BJ (cell line): ENCODE data around the gene RAB3IL1. TPM values are rescaled to one million over a fixed set of nuclear protein-coding genes. Genes with fewer than 3 reads are reported as not detected.

Source experiments
- CTCF ChIA-PET: fragments of 350-600 bp; formaldehyde crosslinking; extraction: SDS; loops from one replicate; lab custom pipeline; 2021; ENCODE audit warnings: antibody characterized with exemption, inconsistent platforms; lab: Yijun Ruan, JAX
- POLR2A ChIA-PET: fragments of 300-600 bp; sonication (Branson Sonifier 250); formaldehyde crosslinking; extraction: SDS; loops from one replicate; lab custom pipeline; 2021; ENCODE audit warnings: antibody characterized with exemption; lab: Charles Lee
- DNase-seq: peaks from one replicate; pipeline ENCODE4 v3.0.0-alpha.2; 2011; ENCODE audit warnings: low read depth
- H3K27me3 ChIP-seq: 2 replicates; pipeline ENCODE4 v1.6.0; 2011; ENCODE audit warnings: low read length; ENCODE audit not compliant: control insufficient read depth, insufficient read depth
- H3K36me3 ChIP-seq: 2 replicates; pipeline ENCODE4 v1.5.1; 2011; ENCODE audit warnings: low read length; ENCODE audit not compliant: control insufficient read depth, insufficient read depth
- H3K4me3 ChIP-seq: 2 replicates; pipeline ENCODE4 v1.5.1; 2011; ENCODE audit warnings: low read depth, mild to moderate bottlenecking, control low read depth, low read length
- CTCF ChIP-seq: IDR thresholded peaks from 2 replicates; pipeline ENCODE4 v1.5.1; 2011; ENCODE audit warnings: low read depth, mild to moderate bottlenecking, control low read depth, inconsistent platforms, low read length, moderate library complexity; ENCODE audit not compliant: insufficient read depth
- polyA plus RNA-seq: library from polyadenylated mRNA; depleted of rRNA; stranded (reverse); fragments of >200 nt; gene quantifications from 2 replicates; pipeline ENCODE4 v1.2.3, GENCODE V29; 2011

Gene RAB3IL1
- polyA plus RNA-seq, 1 experiment = 15.1 TPM

DNA sequence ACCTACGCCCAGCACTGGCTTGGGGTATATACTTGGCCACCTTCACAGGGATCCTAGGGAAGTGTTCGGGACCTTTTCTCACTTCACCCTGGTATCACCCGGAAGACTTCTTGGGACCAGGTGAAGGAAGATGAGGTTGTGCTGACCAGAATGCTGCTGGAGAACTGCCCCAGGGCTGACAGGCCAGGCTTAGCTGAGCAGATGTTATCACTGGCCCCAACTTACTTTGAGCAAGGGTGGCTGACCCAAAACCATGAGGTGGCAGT is 45.6 kb upstream of the RAB3IL1 start:
- no peak for TF ChIP-seq CTCF
- H3K27me3 ChIP-seq = no peaks in the 10 kb centered on the region
- H3K4me3 ChIP-seq = no peak overlapping the region
- ChIA-PET CTCF (interaction anchor here (0.9 to 4.5 kb wide), 5 partner anchors 15 to 145 kb away, joined by 3 to 30 read pairs (median 5); no protein-coding TSS in a partner anchor), POLR2A (no interaction called here)
- DNase-seq = no peak
- peaks cover 19% of the 10 kb centered on the region for H3K36me3 ChIP-seq

DNA sequence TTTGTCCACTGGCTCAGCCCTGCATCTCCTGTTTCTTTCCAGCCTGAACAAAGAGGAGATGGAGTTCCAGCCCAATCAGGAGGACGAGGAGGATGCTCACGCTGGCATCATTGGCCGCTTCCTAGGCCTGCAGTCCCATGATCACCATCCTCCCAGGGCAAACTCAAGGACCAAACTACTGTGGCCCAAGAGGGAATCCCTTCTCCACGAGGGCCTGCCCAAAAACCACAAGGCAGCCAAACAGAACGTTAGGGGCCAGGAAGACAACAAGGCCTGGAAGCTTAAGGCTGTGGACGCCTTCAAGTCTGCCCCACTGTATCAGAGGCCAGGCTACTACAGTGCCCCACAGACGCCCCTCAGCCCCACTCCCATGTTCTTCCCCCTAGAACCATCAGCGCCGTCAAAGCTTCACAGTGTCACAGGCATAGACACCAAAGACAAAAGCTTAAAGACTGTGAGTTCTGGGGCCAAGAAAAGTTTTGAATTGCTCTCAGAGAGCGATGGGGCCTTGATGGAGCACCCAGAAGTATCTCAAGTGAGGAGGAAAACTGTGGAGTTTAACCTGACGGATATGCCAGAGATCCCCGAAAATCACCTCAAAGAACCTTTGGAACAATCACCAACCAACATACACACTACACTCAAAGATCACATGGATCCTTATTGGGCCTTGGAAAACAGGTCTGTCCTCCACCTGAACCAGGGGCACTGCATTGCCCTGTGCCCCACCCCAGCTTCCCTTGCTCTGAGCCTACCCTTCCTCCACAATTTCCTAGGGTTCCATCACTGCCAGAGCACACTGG is 45.0 kb upstream of the RAB3IL1 start:
- no peak for TF ChIP-seq CTCF
- Histone ChIP-seq H3K36me3 (peaks cover 19% of the 10 kb centered on the region), H3K27me3 (no peaks in the 10 kb centered on the region), H3K4me3 (no peak overlapping the region)
- ChIA-PET POLR2A (interaction anchor here (0.6 to 1.1 kb wide), 2 partner anchors 119 to 156 kb away, joined by 3 read pairs; no protein-coding TSS in a partner anchor), CTCF (interaction anchor here (0.9 to 4.5 kb wide), 4 partner anchors 15 to 122 kb away, joined by 3 to 30 read pairs (median 13); no protein-coding TSS in a partner anchor)
- no peak for DNase-seq

GRCh38 chr11:61961570-61962212 is 44.3 kb upstream of the RAB3IL1 start:
- TF ChIP-seq CTCF = no peak
- POLR2A ChIA-PET = interaction anchor here (0.6 to 1.1 kb wide), 2 partner anchors 120 to 155 kb away, joined by 3 read pairs; no protein-coding TSS in a partner anchor
- Histone ChIP-seq H3K36me3 (peaks cover 23% of the 10 kb centered on the region), H3K27me3 (no peaks in the 10 kb centered on the region), H3K4me3 (no peak overlapping the region)
- DNase-seq = no peak
- CTCF ChIA-PET = interaction anchor here (1.0 to 4.5 kb wide), 5 partner anchors 14 to 146 kb away, joined by 3 to 30 read pairs (median 6); no protein-coding TSS in a partner anchor

DNA sequence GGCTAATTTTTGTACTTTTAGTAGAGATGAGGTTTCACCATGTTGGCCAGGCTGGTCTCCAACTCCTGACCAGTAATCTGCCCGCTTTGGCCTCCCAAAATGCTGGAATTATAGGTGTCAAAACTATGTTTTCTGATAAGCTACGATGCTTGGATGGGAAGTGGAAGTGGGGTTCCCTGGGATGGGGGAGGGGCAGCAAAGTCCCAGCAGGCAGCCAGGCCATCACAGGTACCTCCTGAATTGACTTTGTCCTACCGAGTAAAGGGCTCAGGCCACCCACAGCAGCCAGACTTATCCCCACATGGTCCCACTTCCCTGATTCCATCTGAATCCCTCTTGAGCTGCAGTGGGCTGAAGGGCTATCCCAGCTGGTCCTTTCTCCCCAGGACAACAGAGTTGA is 43.2 kb upstream of the RAB3IL1 start:
- ChIA-PET POLR2A (no interaction called here), CTCF (interaction anchor here (1.4 to 4.5 kb wide), 2 partner anchors 62 to 147 kb away, joined by 6 to 21 read pairs; no protein-coding TSS in a partner anchor)
- no peaks in the 10 kb centered on the region for H3K27me3 ChIP-seq
- no peak overlapping the region for H3K4me3 ChIP-seq
- H3K36me3 ChIP-seq = peaks cover 22% of the 10 kb centered on the region
- TF ChIP-seq CTCF = no peak
- no peak for DNase-seq

DNA sequence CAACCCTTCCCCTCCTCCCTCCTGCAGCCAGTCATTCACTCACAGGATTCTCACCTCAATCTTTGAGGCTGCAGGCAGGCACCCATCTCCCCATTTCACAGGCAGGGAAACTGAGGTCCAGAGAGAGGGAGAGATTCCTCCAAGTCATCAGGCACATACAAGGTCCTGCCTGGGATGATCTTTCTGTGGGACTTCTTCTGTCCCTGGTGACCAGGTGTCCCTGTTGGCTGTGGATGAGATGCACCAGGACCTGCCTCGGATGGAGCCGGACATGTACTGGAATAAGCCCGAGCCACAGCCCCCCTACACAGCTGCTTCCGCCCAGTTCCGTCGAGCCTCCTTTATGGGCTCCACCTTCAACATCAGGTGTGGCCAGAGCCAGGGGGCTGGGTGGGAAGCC is 42.3 kb upstream of the RAB3IL1 start:
- CTCF ChIA-PET = interaction anchor here (0.6 to 3.2 kb wide), 3 partner anchors 89 to 272 kb away, joined by 3 to 13 read pairs (median 3); no protein-coding TSS in a partner anchor
- no peak for DNase-seq
- H3K36me3 ChIP-seq = peaks cover 15% of the 10 kb centered on the region
- no peak overlapping the region for H3K4me3 ChIP-seq
- no peak for TF ChIP-seq CTCF
- POLR2A ChIA-PET = no interaction called here
- H3K27me3 ChIP-seq = no peaks in the 10 kb centered on the region
